GM12891 (cell line): ENCODE data around the gene EXT2.

Source experiments
- DNase-seq: peaks from one replicate; pipeline ENCODE4 v3.0.0; 2011; ENCODE audit warnings: low spot score; ENCODE audit not compliant: insufficient read length
- FAIRE-seq: peaks from 2 replicates; lab custom pipeline; 2011; peaks lifted over from hg19 to GRCh38; lab: Jason Lieb, UNC
- PAX5 ChIP-seq: IDR thresholded peaks from 2 replicates; pipeline ENCODE4 v1.6.1; 2011; ENCODE audit warnings: low read length, moderate library complexity, mild to moderate bottlenecking; ENCODE audit not compliant: insufficient read depth, severe bottlenecking
- POLR2A ChIP-seq: IDR thresholded peaks from 2 replicates; pipeline ENCODE4 v1.6.1; 2011; ENCODE audit warnings: low read depth, low read length, control low read depth
- POLR2AphosphoS5 ChIP-seq: IDR thresholded peaks from 2 replicates; pipeline ENCODE4 v1.6.1; 2011; ENCODE audit warnings: low read depth, low read length, control low read depth
- POU2F2 ChIP-seq: IDR thresholded peaks from 2 replicates; pipeline ENCODE4 v1.6.1; 2011; ENCODE audit warnings: low read depth, mild to moderate bottlenecking, control low read depth, low read length, moderate library complexity
- SPI1 ChIP-seq: IDR thresholded peaks from 2 replicates; pipeline ENCODE4 v1.6.1; 2011; ENCODE audit warnings: low read depth, low read length, control low read depth
- TAF1 ChIP-seq: IDR thresholded peaks from 2 replicates; pipeline ENCODE4 v1.6.1; 2011; ENCODE audit warnings: low read depth, low read length, control low read depth

The EXT2 gene

DNA sequence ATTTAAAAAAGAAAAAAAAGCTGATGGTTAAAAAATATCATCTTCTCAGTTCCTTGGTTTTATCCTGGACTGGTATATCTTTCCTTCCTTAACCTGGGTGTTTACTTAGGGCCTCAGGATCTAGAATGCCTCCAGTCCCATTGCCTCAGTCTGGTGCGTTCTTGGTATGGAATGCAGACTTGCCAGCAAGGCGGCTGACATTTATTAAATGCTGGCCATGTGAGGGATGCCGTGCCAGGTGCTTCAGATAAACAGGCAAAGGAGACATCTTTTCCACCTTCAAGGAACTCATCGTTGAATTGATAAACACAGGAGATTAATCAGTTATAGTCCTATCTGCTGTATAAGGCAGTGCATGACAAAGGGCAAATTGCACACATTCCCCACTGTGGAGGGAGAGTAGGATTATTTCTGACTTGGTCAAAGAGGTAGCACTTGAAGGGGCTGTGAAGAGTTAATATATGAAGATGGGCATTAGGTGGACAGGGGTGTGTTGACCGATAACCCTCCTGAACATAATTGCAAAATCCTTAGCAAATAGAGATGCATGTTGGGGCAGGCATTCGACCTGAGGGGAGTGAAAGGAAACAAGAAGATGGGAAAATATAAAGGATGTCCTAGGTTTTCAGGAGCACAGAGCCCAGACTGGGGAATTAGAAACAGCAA, 160.1 kb downstream of the EXT2 start:
- DNase-seq (no peak), FAIRE-seq (no peak)
- TF ChIP-seq PAX5: no peak

DNA sequence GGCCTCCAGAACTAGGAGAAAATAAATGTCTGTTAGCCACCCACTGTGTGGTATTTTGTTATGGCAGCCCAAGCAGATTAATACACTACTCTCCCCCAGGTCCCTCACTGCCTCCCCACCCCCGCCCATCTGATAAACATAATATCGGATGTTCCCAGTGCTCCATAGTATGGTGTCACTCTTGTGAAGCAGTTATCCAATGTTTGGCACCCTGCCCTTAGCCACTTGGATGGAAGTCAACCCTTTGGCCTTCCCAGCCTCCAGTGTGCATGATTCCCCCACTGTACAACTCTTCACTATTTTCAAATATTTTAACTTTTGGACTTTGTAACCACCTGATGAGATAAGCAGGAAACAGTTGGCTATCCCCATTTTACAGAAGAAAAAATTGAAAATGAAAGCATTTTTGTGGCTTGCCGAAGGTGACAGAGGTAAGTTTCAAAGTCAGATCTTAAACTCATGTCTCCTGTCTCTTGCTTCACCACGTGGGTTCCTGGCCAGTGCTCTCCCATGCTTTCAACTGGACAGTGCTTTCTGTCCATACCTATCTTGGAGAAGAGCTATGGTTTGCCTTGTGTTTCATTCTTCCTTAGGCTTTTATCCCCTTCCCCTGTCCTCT, 161.3 kb downstream of the EXT2 start:
- TF ChIP-seq TAF1 (no peak), POU2F2 (no peak), PAX5 (no peak), POLR2A (no peak), POLR2AphosphoS5 (no peak), SPI1 (no peak)
- FAIRE-seq (no peak), DNase-seq (no peak)

DNA sequence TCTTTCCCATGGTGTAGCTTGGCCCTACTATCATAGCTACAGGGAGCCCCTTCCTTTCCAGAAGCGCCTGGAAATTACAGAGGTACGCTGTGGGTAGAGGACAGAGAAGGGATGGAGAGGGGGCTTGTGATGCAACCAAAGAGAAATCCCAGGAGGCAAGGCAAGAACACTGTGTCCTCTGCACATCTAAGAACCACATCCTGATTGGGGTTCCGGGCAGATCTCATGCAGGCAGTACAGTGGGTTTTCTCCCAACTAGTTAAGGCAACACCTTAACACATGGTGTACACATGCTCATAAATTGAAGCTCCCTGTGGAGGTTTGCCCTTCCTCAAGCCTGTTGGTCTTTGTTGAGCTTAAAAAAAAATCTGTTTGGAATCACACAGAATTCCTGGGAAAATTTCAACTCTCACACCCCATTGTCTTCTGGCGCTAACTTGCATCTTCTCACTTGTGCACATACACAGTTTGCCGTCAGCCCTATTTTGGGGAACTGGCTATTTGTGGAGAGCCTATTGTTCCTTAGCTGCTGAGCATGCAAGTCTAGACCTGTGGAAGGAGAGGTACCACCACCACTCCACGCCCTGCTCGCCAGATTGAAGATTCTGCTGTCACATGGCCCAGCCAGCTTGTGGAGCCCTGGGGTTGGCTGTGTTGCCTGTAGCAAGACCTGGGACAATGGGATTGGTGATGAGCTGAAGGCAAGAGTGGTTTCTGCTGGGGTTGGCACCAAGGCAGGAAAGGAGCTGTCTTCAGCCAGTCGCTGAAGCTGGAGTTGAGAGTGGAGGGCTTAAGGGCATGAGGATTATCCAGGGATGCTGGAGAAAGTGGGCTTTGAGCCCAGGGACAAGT, 162.1 kb downstream of the EXT2 start:
- DNase-seq: no peak
- no peak for FAIRE-seq
- TF ChIP-seq TAF1: no peak
- TF ChIP-seq PAX5: no peak
- TF ChIP-seq POLR2A: no peak
- no peak for TF ChIP-seq POU2F2
- TF ChIP-seq SPI1: no peak
- TF ChIP-seq POLR2AphosphoS5: no peak

DNA sequence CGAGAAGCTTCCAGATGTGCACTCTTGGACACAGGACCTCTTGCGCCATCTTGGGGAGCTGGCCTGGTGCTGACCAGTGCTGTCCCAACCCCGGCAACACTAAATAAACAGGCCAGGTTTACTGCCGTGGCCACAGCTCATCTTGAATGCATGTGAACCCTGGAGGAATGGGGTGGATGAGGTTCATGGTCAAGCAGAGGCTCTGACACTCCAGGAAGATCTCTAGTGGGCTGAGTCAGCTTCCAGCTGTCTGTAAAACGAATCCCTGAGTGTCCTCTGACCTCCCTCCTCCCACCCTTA, 162.7 kb downstream of the EXT2 start:
- no peak for TF ChIP-seq POU2F2
- no peak for TF ChIP-seq POLR2AphosphoS5
- TF ChIP-seq SPI1: no peak
- TF ChIP-seq POLR2A: no peak
- no peak for TF ChIP-seq PAX5
- TF ChIP-seq TAF1: no peak
- FAIRE-seq (no peak), DNase-seq (no peak)

DNA sequence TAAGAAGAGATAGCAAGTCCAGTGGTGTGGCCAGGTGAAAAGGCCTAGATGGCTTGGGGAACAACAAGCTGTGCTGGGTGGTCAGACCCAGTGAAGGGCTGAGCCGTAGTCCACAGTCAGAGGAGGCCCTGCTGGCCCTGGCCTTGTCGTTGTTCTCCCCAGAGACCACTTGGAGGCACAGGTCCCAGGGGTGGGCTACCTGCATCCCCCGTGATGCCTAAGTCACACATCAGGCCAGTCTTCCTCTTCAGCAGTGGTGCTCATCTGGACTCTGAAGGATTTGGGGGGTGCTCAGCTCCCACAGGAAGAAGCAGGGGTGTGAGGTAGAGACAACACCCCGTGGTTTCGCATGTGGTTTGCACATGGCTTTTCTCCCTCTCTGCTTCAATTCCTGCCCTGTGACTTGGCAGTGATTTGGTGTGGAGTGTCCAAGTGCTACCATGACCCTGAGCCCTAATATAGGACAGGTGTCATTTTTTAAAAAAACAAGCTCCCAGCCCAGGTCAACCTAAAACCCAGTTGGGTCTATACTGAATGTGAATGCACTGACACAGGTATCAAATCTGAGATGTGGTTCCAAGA, 163.5 kb downstream of the EXT2 start:
- FAIRE-seq (no peak), DNase-seq (no peak)
- TF ChIP-seq POLR2A (no peak), PAX5 (no peak), POU2F2 (no peak), TAF1 (no peak), SPI1 (no peak), POLR2AphosphoS5 (no peak)

DNA sequence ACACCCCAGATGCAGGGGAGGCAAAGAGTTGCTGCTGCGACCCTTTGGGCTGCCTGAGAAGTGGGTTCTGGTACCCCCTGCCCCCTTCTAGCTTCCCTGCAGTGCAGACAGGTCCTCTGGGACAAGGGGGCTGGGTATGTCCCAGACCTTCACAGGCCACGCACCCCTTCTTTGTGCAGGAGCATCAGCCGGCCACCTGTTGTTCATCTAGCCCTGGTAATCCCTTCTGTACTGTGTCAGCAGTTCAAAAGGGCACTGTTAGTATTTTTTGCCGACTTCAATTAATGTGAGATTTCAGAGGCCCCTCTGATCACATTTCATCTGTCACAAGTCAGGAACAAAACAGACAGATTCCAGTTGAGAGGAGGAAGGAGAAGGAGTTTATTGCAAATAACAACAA, 164.6 kb downstream of the EXT2 start:
- TF ChIP-seq POLR2A (no peak), SPI1 (no peak), PAX5 (no peak), POU2F2 (no peak), POLR2AphosphoS5 (no peak)
- DNase-seq (no peak), FAIRE-seq (no peak)

DNA sequence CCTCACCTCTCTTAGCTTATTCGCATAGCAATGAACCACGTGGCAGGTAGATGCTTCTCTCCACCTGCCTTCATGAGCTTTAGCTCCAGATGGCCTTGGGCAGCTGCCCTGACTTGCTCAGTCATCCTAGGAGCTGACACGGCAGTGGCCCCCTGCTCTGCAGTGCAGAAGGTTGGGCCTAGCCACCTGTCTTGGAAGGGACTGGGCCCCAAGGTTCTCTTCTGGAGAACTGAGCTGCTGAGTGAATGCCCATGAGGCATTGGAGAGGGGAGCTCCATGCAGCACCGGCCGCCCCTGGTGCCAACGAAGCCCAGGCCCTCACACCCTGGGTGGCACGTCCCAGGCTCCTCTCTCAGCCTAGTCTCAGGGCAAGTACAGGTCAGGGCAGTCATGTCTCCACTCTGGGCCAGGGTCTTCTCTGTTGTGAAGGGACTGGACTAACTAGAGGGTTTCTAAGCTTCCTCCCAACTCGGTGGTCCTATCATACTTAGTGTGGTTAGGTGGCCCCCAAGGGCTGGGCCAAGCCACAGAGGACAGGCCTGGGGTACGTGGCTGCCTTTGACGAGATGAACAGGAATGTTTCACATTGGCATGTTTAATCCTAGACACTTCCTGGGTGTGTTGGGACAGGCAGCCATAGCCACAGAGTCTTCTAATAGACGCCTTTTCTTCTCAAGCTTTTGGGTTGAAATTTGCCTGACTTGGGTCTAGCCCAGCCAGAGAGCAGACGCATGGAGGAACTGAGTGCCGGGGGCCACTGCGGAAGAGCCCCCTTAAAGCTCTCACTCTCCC, 166.5 kb downstream of the EXT2 start:
- TF ChIP-seq PAX5 (no peak), SPI1 (no peak), POLR2AphosphoS5 (no peak), POLR2A (no peak)
- FAIRE-seq (no peak), DNase-seq (no peak)

DNA sequence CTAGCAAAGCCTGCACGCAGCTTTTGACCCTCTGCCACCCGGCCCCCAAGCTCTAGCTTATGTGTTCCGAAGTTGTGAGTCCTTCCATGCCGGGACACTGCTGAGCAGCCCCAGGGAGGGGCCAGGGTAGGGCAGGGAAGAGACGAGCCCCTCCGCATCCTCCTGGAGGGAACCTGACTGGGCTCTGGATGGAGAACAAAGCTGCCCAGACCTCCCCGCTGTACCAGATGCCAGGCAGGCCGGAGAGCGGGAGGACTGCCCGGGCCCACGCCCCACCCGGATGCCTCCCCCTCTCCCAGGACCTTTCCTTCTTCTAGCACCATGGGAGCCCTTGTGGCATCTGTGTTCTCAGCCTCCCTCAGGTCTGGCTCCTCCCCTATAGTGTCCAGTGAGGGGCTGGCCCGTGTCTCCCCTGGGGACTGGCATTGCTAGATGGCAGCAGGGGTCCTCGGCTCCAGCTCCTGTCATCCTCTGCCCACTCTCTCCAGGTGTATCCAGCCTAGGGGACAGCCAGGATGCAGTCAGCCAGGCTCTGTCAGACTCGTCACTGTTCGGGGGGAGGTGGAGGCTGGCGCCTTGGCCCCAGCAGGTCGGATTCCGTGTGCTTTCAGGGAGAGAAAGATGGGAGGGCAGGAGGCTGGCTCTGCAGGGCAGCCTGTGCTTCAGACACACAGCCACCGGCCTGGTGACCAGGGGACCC, 168.4 kb downstream of the EXT2 start:
- DNase-seq (no peak), FAIRE-seq (no peak)
- TF ChIP-seq PAX5 (no peak), POLR2A (no peak)

DNA sequence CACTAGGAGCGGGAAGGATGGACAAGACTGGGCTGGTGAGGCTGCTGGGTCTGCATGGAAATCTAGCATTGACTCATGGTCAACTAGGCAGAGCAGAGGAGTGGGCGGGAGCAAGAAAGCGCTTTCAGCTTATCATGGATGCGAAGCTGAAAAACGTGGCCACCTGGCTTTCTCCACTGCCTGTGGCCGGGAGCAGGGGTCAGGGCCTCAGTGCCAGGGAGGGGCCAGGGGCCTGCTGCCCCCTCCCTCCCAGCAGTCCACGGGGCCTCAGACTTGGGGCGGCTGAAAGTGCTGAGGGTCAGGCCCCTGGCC, 168.9 kb downstream of the EXT2 start:
- FAIRE-seq (no peak), DNase-seq (no peak)
- TF ChIP-seq POLR2A: no peak
- TF ChIP-seq POU2F2: no peak
- no peak for TF ChIP-seq TAF1
- TF ChIP-seq PAX5: no peak
- no peak for TF ChIP-seq SPI1
- no peak for TF ChIP-seq POLR2AphosphoS5
